ENCODE results near the gene CLSTN2. TPM values are rescaled to one million over a fixed set of nuclear protein-coding genes. Genes with fewer than 3 reads are reported as not detected.

CLSTN2 gene
- total and polyA plus RNA-seq, 2 of the 4 experiments (the other 2 are of a cell fraction): under 0.01 to 0.07 TPM

DNA sequence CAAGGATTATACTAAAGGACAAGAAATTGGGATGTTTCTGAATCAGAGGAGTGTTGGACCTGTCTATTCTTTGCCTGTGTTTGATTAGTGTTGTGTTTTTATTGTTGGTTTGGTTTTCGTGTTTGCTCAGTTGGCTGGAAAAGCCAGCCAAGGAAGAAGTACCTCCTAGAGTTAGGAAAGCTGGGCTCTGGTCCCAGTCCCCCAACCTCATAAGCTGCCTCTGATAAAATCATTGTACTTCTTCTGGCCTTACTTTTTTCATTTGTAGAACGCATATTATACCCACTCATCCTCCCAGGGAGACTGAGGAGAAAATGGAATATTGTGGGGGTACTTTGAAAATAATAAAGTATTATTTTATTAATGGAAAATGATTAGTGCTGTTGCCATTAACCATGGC, 565.5 kb downstream of the CLSTN2 start:
- DNase-seq (no peak), ATAC-seq (ENCODE audit: low read depth) (no peak)
- no peak overlapping the region for H2AK9ac ChIP-seq (replicated peaks; ENCODE audit: low read depth, low read length, poor library complexity)
- H2AFZ ChIP-seq (replicated peaks; ENCODE audit: low read length, poor library complexity): no peak overlapping the region
- H3K79me1 ChIP-seq (ENCODE audit: low read depth in 1 of 2, low read length in 2 of 2): no peaks in the 10 kb centered on the region
- no peaks in the 10 kb centered on the region for H3K36me3 ChIP-seq (ENCODE audit: control insufficient read depth, insufficient read depth, low read length)
- H3K9me3 ChIP-seq (ENCODE audit: control insufficient read depth, insufficient read depth, low read length): 0 out of 2 replicates have a peak, but pooled peaks cover 2% of the 10 kb centered on the region
- H3K14ac ChIP-seq (replicated peaks; ENCODE audit: low read depth, low read length): no peak overlapping the region
- ChIA-PET CTCF (interaction anchor here (0.7 kb wide), 1 partner anchor 78 kb away, joined by 3 read pairs; no protein-coding TSS in a partner anchor), POLR2A (ENCODE audit: unreplicated experiment) (no interaction called here)
- H2BK5ac ChIP-seq (ENCODE audit: low read depth, low read length, poor library complexity, severe bottlenecking): no peak overlapping the region
- H3K27me3 ChIP-seq (ENCODE audit: control insufficient read depth, insufficient read depth, low read length): no peaks in the 10 kb centered on the region
- H2AK5ac ChIP-seq (ENCODE audit: low read depth, low read length): no peak overlapping the region
- H4K91ac ChIP-seq (ENCODE audit: insufficient read depth, low read depth, low read length): no peak overlapping the region
- no peaks in the 10 kb centered on the region for H4K20me1 ChIP-seq (ENCODE audit: insufficient read depth, low read length)
- WGBS, 2 experiments (ENCODE audit: extremely low coverage in 2 of 2, insufficient read length in 1 of 2): no CpG with 5 or more reads among the region's 2 CpGs
- no peak overlapping the region for H3K4me3 ChIP-seq (ENCODE audit: insufficient read depth, low read depth, low read length)
- H3K4me2 ChIP-seq (ENCODE audit: low read depth, low read length): no peak overlapping the region
- in situ Hi-C loops (cut with MboI; ENCODE audit: low sequenced_read_pairs) (no loop called here), dilution Hi-C loops (cut with HindIII; ENCODE audit: low sequenced_read_pairs, unreplicated experiment) (no loop called here), intact Hi-C loops (cut with micrococcal nuclease) (no loop called here)
- no peak overlapping the region for H3K23ac ChIP-seq (ENCODE audit: low read depth, low read length)
- no peak overlapping the region for H2BK15ac ChIP-seq (ENCODE audit: low read depth, low read length)
- no peak overlapping the region for H4K5ac ChIP-seq (ENCODE audit: low read depth, low read length)
- no peaks in the 10 kb centered on the region for H3K4me1 ChIP-seq (ENCODE audit: control insufficient read depth, insufficient read depth, low read length)
- H3K9me1 ChIP-seq (ENCODE audit: insufficient read depth, low read length): no peaks in the 10 kb centered on the region
- no peak overlapping the region for H4K8ac ChIP-seq (ENCODE audit: low read depth in 2 of 2, low read length in 2 of 2)
- no peak overlapping the region for H2BK120ac ChIP-seq (ENCODE audit: low read depth, low read length)
- no peak overlapping the region for H3K9ac ChIP-seq (ENCODE audit: low read depth, low read length)
- H3K4ac ChIP-seq (ENCODE audit: low read depth, low read length): no peak overlapping the region
- H3K56ac ChIP-seq (ENCODE audit: extremely low read depth, insufficient read depth, low read length): no peak overlapping the region
- no peak overlapping the region for H2BK20ac ChIP-seq (ENCODE audit: low read depth, low read length)
- TF ChIP-seq RFX5 (IDR thresholded peaks at IDR 0.05; ENCODE audit: low read depth, low read length): no peak
- TF ChIP-seq RAD21 (IDR thresholded peaks at IDR 0.05; ENCODE audit: low read length): no peak
- TF ChIP-seq SMC3 (IDR thresholded peaks at IDR 0.05; ENCODE audit: low read depth, low read length): no peak
- TF ChIP-seq MAFK (IDR thresholded peaks at IDR 0.05; ENCODE audit: low read depth, low read length): no peak
- TF ChIP-seq NFE2L2 (IDR thresholded peaks at IDR 0.05; ENCODE audit: low read depth, low read length): no peak
- TF ChIP-seq CHD1 (IDR thresholded peaks at IDR 0.05; ENCODE audit: low read depth, low read length): no peak
- TF ChIP-seq MXI1 (IDR thresholded peaks at IDR 0.05; ENCODE audit: borderline replicate concordance, low read depth, low read length): no peak
- TF ChIP-seq BHLHE40 (IDR thresholded peaks at IDR 0.05; ENCODE audit: low read depth, low read length): no peak
- TF ChIP-seq FOS (IDR thresholded peaks at IDR 0.05; ENCODE audit: low read depth, low read length): no peak
- no peak for TF ChIP-seq RCOR1 (IDR thresholded peaks at IDR 0.05; ENCODE audit: insufficient replicate concordance, low read length)
- no peak for TF ChIP-seq POLR2A (IDR thresholded peaks at IDR 0.05; ENCODE audit: low read depth, low read length)
- no peak for TF ChIP-seq CEBPB (IDR thresholded peaks at IDR 0.05; ENCODE audit: low read depth, low read length)
- TF ChIP-seq, protein P1, sequence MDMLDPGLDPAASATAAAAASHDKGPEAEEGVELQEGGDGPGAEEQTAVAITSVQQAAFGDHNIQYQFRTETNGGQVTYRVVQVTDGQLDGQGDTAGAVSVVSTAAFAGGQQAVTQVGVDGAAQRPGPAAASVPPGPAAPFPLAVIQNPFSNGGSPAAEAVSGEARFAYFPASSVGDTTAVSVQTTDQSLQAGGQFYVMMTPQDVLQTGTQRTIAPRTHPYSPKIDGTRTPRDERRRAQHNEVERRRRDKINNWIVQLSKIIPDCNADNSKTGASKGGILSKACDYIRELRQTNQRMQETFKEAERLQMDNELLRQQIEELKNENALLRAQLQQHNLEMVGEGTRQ (IDR thresholded peaks at IDR 0.05; ENCODE audit: low read depth, low read length): no peak
- TF ChIP-seq, protein P2, sequence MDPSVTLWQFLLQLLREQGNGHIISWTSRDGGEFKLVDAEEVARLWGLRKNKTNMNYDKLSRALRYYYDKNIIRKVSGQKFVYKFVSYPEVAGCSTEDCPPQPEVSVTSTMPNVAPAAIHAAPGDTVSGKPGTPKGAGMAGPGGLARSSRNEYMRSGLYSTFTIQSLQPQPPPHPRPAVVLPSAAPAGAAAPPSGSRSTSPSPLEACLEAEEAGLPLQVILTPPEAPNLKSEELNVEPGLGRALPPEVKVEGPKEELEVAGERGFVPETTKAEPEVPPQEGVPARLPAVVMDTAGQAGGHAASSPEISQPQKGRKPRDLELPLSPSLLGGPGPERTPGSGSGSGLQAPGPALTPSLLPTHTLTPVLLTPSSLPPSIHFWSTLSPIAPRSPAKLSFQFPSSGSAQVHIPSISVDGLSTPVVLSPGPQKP (IDR thresholded peaks at IDR 0.05; ENCODE audit: borderline replicate concordance, low read depth, low read length): no peak
- TF ChIP-seq MAZ (IDR thresholded peaks at IDR 0.05; ENCODE audit: borderline replicate concordance, low read depth, low read length): no peak
- TF ChIP-seq, protein P3, sequence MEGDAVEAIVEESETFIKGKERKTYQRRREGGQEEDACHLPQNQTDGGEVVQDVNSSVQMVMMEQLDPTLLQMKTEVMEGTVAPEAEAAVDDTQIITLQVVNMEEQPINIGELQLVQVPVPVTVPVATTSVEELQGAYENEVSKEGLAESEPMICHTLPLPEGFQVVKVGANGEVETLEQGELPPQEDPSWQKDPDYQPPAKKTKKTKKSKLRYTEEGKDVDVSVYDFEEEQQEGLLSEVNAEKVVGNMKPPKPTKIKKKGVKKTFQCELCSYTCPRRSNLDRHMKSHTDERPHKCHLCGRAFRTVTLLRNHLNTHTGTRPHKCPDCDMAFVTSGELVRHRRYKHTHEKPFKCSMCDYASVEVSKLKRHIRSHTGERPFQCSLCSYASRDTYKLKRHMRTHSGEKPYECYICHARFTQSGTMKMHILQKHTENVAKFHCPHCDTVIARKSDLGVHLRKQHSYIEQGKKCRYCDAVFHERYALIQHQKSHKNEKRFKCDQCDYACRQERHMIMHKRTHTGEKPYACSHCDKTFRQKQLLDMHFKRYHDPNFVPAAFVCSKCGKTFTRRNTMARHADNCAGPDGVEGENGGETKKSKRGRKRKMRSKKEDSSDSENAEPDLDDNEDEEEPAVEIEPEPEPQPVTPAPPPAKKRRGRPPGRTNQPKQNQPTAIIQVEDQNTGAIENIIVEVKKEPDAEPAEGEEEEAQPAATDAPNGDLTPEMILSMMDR (conservative IDR thresholded peaks at IDR 0.05; ENCODE audit: low read depth, low read length): no peak
- no peak overlapping the region for H3K18ac ChIP-seq (ENCODE audit: low read depth, low read length)
- no TSS peak for BruUV-seq (replicated peaks)
- H3K27ac ChIP-seq (ENCODE audit: insufficient read depth, low read length): no peak overlapping the region

All from IMR-90 (cell line).